Kidney capillary endothelial cell (primary cell): ENCODE data around the gene SGSM1.
"Not testable (repeated sequence)": the region's sequence is repeated elsewhere in the genome, so short reads cannot be mapped to it uniquely, and the experiment has no call there.

Source experiments
- DNase-seq: peaks from one replicate; pipeline ENCODE4 v3.0.0-alpha.2; 2018; ENCODE audit warnings: low spot score

The SGSM1 gene

GRCh38 chr22:24894220-24894975 is 88.4 kb downstream of the SGSM1 start:
- peak; percentile 93 for DNase-seq

GRCh38 chr22:24894998-24895397 is 89.0 kb downstream of the SGSM1 start:
- DNase-seq = peak; percentile 4

- DNase-seq = no peak
Observed at GRCh38 chr22:24901448-24901847, 95.4 kb downstream of the SGSM1 start.

GRCh38 chr22:24905909-24906308 is 99.9 kb downstream of the SGSM1 start:
- no peak for DNase-seq

- not testable (repeated sequence) for DNase-seq
Observed at GRCh38 chr22:24907101-24907500, 101.1 kb downstream of the SGSM1 start.

- no peak for DNase-seq
Observed at GRCh38 chr22:24920029-24920428, 114.0 kb downstream of the SGSM1 start.

- DNase-seq = no peak
Observed at GRCh38 chr22:24925586-24926427, 119.8 kb downstream of the SGSM1 start.

GRCh38 chr22:24926428-24926725 is 120.4 kb downstream of the SGSM1 start:
- no peak for DNase-seq

- no peak for DNase-seq
Observed at GRCh38 chr22:24926849-24927579, 121.0 kb downstream of the SGSM1 start.

GRCh38 chr22:24928322-24928721 is 122.3 kb downstream of the SGSM1 start:
- DNase-seq = no peak

GRCh38 chr22:24930678-24931077 is 124.7 kb downstream of the SGSM1 start:
- no peak for DNase-seq

- DNase-seq = no peak
Observed at GRCh38 chr22:24935771-24936483, 129.9 kb downstream of the SGSM1 start.

GRCh38 chr22:24937114-24937513 is 131.1 kb downstream of the SGSM1 start:
- DNase-seq = peak; percentile 24

GRCh38 chr22:24938741-24939341 is 132.8 kb downstream of the SGSM1 start:
- peak; percentile 52 for DNase-seq

GRCh38 chr22:24942301-24942700 is 136.3 kb downstream of the SGSM1 start:
- no peak for DNase-seq

- DNase-seq = no peak
Observed at GRCh38 chr22:24944217-24944937, 138.4 kb downstream of the SGSM1 start.

- no peak for DNase-seq
Observed at GRCh38 chr22:24945430-24945829, 139.4 kb downstream of the SGSM1 start.

GRCh38 chr22:24947383-24947782 is 141.4 kb downstream of the SGSM1 start:
- DNase-seq = no peak

- no peak for DNase-seq
Observed at GRCh38 chr22:24947881-24948280, 141.9 kb downstream of the SGSM1 start.

- no peak for DNase-seq
Observed at GRCh38 chr22:24948356-24949202, 142.6 kb downstream of the SGSM1 start.
